ENCODE measurements around the gene NEK5. TPM values are rescaled to one million over a fixed set of nuclear protein-coding genes. Genes with fewer than 3 reads are reported as not detected.
"Not testable (repeated sequence)": the region's sequence is repeated elsewhere in the genome, so short reads cannot be mapped to it uniquely, and the experiment has no call there.

NEK5 gene
- polyA plus RNA-seq, 3 donors, result 0.04 to 0.45 (median 0.20) TPM

DNA sequence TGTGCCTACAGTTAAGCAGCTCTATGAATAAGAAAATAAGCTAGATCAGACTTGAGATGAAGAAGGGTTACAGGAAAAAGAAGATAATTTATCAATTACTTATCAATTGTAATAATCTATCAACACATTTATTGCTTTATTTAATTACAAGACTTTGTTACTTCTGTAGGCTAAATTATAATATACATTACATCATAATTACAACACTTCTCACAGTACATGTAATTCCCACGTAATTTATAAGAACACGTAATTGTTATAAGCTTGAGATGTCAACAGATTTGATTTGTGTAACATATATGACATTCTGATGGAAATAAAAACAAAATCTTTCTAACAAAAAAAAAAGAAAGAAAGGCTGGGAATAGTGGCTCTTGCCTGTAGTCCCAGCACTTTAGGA, 36.8 kb downstream of the NEK5 start:
- 85 to 88% (median 86%) methylated on average over 2 of the region's 2 CpGs for WGBS, 3 donors
- H3K27ac ChIP-seq (ENCODE audit: low read depth, low read length), result no peak overlapping the region

DNA sequence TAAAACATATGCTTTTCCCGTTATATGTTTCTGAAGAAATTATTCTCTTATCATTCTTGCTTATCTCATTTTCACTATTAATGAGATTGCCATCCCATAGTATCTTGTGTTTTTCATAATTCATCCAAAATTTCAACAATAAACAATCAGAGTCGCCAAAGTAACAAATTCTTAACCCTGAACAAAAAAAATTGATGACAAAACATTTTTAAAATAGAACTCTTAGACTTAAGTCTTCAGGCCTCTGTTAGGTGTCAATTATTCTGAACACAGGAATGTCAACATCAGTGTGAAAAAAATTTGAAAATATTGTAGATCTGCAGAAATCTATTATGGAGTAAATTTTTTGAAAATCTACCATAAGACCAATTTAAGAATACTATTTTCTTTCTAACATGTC, 37.4 kb downstream of the NEK5 start:
- H3K27ac ChIP-seq (ENCODE audit: low read depth, low read length), result no peak overlapping the region
- 70 to 77% (median 72%) methylated on average over 2 of the region's 2 CpGs for WGBS, 3 donors

DNA sequence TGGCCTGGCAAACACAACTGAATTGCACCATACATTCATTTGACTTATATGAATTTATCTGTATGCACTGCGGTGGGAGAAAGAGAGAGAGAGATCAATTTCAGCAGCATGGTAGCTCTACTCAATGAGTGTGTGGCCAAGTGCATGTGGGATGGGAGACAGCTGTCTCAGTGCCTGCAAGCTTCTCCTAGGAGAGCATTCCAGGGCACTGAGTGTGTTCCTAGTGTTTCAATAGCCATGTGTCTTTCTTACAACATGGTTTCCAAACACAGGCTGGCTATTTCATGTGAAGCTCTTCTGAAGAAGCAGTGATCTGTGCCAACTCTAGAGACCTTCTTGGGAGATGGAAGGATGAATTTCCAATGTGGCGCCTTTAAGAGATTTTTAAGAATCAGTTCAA, 43.5 kb downstream of the NEK5 start:
- WGBS, 3 donors, result 85 to 95% (median 89%) methylated on average over 2 of the region's 2 CpGs
- no peak overlapping the region for H3K27ac ChIP-seq (ENCODE audit: low read depth, low read length)

DNA sequence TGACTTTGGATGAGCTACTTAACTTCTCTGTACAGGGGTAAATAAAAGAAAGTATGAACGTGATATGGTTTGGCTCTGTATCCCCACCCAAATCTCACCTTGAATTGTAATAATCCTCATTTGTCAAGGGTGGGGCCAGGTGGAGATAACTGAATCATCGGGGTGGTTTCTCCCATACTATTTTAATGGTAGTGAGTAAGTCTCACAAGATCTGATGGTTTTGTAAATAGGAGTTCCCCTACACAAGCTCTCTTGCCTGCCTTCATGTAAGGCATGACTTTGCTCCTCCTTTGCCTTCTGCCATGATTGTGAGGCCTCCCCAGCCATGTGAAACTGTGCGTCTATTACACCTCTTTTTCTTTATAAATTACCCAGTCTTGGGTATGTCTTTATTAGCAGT, 43.9 kb downstream of the NEK5 start:
- WGBS, 3 donors, result 90 to 93% (median 92%) methylated on average over 3 of the region's 3 CpGs
- H3K27ac ChIP-seq (ENCODE audit: low read depth, low read length), result not testable (repeated sequence)

DNA sequence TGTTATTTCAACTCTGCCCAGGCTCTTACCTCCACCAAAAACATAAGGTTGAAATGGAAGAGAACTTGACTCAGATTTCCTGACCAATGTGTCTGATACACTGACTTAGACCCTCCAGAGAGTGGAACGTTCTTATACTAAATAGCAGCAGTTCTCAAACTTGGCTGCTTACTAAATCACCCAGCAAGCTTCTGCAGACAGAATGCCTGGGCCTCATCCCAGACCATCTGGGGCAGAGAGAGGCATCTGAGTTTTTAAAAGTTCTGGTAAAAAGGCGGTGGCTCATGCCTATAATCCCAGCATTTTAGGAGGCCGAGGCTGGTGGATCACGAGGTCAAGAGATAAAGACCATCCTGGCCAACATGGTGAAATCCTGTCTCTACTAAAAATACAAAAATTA, 46.3 kb downstream of the NEK5 start:
- no peak overlapping the region for H3K27ac ChIP-seq (ENCODE audit: low read depth, low read length)
- 85 to 92% (median 85%) methylated on average over 4 of the region's 4 CpGs for WGBS, 3 donors

DNA sequence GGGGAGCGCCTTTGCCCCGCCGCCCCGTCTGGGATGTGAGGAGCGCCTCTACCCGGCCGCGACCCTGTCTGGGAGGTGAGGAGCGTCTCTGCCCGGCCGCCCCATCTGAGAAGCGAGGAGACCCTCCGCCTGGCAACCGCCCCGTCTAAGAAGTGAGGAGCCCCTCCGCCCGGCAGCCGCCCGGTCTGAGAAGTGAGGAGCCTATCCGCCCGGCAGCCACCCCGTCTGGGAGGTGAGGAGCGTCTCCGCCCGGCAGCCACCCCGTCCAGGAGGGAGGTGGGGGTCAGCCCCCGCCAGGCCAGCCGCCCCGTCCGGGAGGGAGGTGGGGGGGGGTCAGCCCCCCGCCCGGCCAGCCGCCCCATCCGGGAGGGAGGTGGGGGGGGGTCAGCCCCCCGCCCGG, 49.0 kb downstream of the NEK5 start:
- H3K27ac ChIP-seq (ENCODE audit: low read depth, low read length), result not testable (repeated sequence)
- 95 to 97% (median 95%) methylated on average over 7 to 36 of the region's 36 CpGs for WGBS, 3 donors

DNA sequence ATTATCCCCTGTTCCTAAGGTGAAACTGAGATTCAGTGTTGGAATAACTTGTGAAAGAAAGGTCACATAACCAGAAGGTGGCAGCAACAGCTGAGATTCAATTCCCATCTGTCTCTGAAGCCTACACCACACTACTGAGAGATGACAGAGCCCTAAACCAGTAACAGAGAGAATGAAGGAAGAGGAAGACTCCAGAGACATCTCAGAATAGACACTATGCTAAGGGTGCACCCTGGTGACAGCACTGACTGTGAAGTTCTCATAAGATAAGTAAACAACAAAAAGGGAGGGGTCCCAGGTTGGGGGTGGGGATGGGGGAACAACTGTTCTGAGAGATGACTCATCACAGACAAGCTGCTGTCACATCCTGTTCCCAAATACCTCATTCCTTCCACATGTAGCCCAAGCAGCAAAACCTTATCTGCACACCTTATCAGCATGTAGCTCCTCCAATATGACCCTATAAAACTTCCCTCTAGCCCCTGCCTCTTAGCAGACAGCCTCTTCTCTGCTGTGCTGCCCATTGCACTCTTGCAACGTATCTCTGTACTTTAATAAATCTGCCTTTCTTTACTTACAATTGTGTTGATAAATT, 57.8 kb downstream of the NEK5 start:
- H3K27ac ChIP-seq (ENCODE audit: low read depth, low read length), result no peak overlapping the region
- 74 to 89% (median 89%) methylated on average over 1 of the region's 1 CpG for WGBS, 3 donors

DNA sequence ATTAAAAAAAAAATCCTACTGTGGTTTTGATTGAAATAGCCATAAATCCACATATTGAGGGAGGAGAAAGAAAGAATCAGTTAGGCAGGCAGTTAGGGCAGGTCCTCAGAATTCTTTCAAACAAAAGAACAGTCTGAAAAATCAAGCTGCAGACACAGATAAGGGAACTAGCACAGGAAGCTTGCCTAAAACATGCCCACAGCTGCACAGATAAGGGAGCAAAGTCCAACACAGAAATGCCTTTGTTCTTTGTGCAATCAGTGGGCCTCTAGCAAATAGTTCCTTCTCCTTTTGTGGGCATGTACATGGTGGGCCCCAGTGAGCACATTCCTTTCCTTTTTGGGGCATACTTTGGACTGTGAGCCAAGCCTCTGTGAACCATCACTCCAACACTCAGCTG, 61.6 kb downstream of the NEK5 start:
- H3K27ac ChIP-seq (ENCODE audit: low read depth, low read length), result no peak overlapping the region

DNA sequence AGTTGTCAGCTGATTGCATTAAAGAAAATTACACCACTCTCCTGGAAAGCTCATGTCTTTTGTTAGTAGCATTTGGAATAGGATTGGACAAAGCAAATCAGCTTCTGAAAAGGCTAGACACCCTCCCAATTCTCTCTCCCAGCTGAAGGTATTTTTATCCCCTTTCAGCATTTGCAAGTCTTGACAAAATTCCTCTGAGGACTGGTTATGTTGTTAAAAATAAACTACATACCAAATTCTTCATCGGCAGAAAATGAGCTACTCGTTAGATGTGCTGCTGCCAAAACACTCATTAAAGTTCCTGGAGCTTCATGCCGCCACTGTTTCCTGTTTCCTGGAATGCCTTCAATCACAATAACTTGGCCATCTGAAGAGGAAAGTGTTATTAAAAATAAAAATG, 67.3 kb downstream of the NEK5 start:
- WGBS, 3 donors, result 34 to 65% (median 39%) methylated on average over 3 of the region's 3 CpGs

DNA sequence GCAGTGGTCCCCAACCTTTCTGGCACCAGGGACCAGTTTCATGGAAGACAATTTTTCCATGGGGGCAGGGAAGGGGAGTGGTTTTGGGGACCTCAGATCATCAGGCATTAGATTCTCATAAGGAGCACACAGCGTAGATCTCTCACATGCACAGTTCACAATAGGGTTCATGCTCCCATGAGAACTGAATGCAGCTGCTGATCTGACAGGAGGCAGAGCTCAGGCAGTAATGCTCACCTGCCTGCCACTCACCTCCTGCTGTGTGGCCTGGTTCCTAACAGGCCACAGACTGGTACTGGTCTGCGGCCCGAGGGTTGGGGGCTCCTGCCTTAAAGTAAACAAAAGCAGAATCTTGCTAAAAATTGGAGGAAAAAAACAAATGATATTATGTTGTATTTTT, 67.8 kb downstream of the NEK5 start:
- 79 to 89% (median 87%) methylated on average over 3 of the region's 3 CpGs for WGBS, 3 donors
- not testable (repeated sequence) for H3K27ac ChIP-seq (ENCODE audit: low read depth, low read length)

More for the DNA sequence above, 67.3 kb downstream of the NEK5 start:
- H3K27ac ChIP-seq (ENCODE audit: low read depth, low read length), result no peak overlapping the region

DNA sequence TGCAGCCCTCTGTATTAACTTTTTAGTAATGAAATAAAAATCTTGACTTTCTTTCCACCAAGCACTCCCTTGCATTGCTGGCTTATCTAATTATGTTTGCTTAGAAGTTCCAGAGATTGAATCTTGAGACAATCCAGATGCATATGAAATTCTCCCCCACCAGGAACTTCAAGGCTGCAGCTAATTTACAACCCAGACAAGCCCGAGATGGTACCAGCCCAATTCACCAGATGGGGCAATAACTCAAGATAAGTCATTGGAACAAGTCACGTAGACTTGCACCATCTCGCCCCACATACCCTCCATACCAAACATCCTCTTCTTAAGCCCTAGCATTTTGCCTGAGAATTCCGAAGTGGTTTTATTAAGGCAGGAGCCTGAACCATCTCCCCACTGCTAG, 75.4 kb downstream of the NEK5 start:
- WGBS, 3 donors, result 66 to 74% (median 73%) methylated on average over 4 of the region's 4 CpGs
- H3K27ac ChIP-seq (ENCODE audit: low read depth, low read length), result no peak overlapping the region

DNA sequence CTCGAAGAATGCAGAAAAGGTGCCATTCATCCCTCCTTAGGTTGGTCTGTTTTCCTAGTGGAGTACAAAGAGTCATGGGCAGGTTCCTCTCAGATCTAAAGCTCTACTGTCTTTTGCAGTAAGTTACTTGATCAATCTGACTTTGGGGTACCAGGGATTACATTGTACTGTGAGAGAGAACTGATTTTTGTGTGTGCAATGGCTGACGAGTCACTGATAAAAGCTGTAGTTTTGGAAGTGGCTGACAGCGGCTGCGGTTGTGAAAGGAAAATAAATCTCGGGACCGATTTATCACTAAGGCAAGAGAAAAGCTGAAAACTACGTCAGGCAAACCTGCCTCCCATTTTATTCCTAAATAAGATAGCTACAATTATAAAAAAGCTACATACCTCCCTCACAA, 77.5 kb downstream of the NEK5 start:
- 59 to 68% (median 68%) methylated on average over 7 of the region's 7 CpGs for WGBS, 3 donors

DNA sequence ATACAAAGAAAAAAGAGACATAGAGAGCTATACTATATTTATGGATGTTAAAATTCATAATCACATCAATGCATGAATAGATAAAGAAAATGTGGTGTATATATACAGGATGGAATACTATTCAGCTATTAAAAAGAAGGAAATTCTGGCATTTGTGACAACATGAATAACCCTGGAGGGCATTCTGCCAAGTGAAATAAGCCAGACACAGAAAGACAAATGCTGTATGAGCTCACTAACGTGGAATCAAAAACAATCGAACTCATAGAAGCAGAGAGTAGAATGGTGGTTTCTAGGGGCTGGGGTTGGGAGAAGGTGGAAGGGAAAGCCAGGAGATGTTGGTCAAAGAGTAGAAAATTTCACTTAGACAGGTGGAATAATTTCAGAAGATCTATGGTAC, 80.4 kb downstream of the NEK5 start:
- H3K27ac ChIP-seq (ENCODE audit: low read depth, low read length), result no peak overlapping the region
- WGBS, 3 donors, result 64 to 70% (median 68%) methylated on average over 2 of the region's 2 CpGs

More for the DNA sequence above, 77.5 kb downstream of the NEK5 start:
- H3K27ac ChIP-seq (ENCODE audit: low read depth, low read length), result no peak overlapping the region

DNA sequence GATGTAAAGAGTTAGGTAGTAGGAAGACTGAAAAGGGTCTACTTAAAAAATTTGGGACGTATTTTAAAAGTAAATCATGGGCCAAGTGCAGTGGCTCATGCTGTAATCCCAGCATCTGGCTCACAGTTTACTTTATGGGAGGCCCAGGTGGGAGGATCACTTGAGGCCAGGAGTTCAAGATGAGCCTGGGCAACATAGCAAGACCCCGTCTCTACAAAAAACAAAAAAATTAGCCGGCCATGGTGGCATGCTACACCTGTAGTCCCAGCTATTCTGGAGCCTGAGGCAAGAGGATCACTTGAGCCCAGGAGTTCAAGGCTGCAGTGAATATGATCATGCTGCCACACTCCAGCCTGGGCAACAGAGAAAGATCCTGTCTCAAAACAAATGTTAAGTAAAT, 81.4 kb downstream of the NEK5 start:
- 94 to 97% (median 95%) methylated on average over 3 of the region's 3 CpGs for WGBS, 3 donors

DNA sequence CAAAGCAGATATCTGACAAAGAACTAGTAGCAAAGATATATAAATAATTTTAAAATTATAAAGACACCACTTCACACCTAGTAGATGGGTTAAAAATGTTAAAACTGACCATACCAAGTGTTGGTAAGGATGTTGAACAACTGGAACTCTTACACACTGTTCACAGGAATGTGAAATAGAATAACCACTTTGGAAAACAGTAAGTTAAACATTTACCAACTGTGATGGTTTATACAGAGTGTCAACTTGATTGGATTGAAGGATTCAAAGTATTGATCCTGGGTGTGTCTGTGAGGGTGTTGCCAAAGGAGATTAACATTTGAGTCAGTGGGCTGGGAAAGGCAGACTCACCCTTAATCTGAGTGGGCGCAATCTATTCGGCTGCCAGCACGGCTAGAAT, 85.2 kb downstream of the NEK5 start:
- WGBS, 3 donors, result 96 to 98% (median 97%) methylated on average over 3 of the region's 3 CpGs
- H3K27ac ChIP-seq (ENCODE audit: low read depth, low read length), result no peak overlapping the region

More for the DNA sequence above, 81.4 kb downstream of the NEK5 start:
- no peak overlapping the region for H3K27ac ChIP-seq (ENCODE audit: low read depth, low read length)

DNA sequence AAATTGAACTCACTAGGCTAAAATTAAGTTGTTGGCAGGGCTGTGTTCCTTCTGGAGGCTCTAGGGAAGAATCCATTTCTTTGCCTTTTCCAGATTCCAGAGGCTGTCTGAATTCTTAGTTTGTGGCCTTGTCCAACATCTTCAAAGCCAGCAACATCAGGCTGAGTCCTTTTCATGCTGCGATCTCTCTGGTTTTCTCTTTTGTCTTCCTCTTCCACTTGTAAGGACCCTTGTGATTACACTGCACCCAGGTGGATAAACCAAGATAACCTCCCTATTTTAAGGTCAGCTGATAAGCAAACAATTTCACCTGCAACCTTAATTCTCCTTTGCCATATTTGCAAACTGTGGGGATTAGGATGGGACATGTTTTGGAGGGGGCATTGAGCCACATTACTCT, 92.8 kb downstream of the NEK5 start:
- 80 to 97% (median 96%) methylated on average over 1 of the region's 1 CpG for WGBS, 3 donors
- H3K27ac ChIP-seq (ENCODE audit: low read depth, low read length), result no peak overlapping the region

DNA sequence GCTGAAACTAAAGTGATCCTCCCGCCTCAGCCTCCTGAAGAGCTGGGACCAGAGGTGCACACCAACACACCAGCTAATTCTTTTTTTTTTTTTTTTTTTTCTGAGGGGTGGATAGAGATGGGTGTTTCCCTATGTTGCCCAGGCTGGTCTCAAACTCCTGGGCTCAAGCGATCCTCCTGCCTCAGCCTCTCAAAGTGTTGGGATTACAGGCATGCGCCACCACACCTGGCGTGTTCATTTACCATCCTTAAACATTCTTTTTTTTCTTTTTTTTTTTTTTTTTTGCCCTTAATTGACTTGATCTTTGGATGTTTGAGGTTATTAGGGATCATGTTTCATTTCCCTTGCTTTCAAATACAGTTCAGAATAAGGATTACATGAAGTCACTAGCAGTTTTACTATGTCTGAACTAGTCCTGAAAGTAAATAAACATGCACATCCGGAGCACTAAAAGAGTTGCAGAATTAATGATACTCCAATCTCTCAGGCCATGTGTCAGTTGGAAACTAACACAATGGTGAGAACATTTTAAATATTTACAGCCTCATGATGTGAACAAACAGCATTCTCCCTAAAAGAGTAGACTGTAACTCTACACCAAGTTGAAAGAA, 94.2 kb downstream of the NEK5 start:
- WGBS, 3 donors, result 77 to 85% (median 80%) methylated on average over 5 of the region's 5 CpGs

DNA sequence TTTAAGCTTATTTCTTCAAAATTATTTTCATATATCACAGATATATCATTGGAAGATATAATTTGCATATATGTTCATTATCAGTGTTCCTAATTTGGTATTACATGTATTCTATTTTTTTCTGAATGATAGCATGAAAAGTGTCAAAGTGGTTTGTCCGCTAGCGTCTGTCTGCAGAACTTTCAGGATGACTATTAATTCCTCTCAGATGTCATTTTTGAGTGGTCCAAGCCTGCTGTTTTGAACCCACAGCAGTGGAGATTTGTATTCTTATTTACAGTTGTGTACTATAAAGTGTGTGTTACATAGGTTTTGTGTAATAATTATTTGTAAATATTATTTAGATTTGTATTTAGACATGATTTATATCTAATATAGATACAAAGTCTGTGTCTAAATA, 95.8 kb downstream of the NEK5 start:
- H3K27ac ChIP-seq (ENCODE audit: low read depth, low read length), result no peak overlapping the region
- 90 to 95% (median 91%) methylated on average over 2 of the region's 2 CpGs for WGBS, 3 donors

More for the DNA sequence above, 94.2 kb downstream of the NEK5 start:
- no peak overlapping the region for H3K27ac ChIP-seq (ENCODE audit: low read depth, low read length)

DNA sequence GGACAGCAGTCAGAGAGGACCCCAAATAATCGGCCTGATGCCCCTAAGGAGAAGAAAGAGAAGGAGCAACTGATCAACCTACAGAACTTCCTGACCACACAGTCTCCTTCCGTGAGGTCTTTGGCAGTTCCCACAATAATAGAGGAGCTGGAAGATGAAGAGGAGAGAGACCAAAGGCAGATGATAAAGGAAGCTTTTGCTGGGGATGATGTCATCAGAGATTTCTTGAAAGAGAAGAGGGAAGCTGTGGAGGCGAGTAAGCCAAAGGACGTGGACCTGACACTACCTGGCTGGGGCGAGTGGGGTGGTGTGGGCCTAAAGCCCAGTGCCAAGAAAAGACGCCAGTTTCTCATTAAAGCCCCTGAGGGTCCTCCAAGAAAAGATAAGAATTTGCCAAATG, 98.5 kb downstream of the NEK5 start:
- WGBS, 3 donors, result 91 to 99% (median 98%) methylated on average over 4 to 6 of the region's 6 CpGs

DNA sequence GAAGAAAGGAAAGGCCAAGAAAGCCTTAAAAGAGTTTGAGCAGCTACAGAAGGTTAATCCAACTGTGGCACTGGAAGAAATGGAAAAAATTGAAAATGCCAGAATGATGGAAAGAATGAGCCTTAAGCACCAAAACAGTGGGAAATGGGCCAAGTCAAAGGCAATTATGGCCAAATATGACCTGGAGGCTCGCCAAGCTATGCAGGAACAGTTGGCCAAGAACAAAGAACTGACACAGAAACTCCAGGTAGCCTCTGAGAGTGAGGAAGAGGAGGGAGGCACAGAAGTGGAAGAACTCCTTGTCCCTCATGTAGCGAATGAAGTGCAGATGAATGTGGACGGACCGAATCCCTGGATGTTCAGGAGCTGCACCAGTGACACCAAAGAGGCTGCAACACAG, 99.3 kb downstream of the NEK5 start:
- WGBS, 3 donors, result 86 to 98% (median 96%) methylated on average over 4 of the region's 4 CpGs
- no peak overlapping the region for H3K27ac ChIP-seq (ENCODE audit: low read depth, low read length)

More for the DNA sequence above, 98.5 kb downstream of the NEK5 start:
- H3K27ac ChIP-seq (ENCODE audit: low read depth, low read length), result not testable (repeated sequence)
